ENCODE data around the gene IGSF22.

Gene IGSF22

GRCh38 chr11:18726040-18726439, at the start of gene IGSF22:
TSS of gene IGSF22 (minus strand) at chr11:18726188. CDS start at chr11:18724236, 1,952 bp downstream.
- no peak for DNase-seq

GRCh38 chr11:18774801-18775200, 48.8 kb upstream of the IGSF22 start:
- DNase-seq = no peak

- no peak for DNase-seq
Observed at GRCh38 chr11:18773681-18774080, 47.7 kb upstream of the IGSF22 start.

- no peak for DNase-seq
Observed at GRCh38 chr11:18773104-18773503, 47.1 kb upstream of the IGSF22 start.

- DNase-seq = no peak
Observed at GRCh38 chr11:18772211-18772610, 46.2 kb upstream of the IGSF22 start.

GRCh38 chr11:18771266-18772035, 45.5 kb upstream of the IGSF22 start:
- DNase-seq = no peak

- no peak for DNase-seq
Observed at GRCh38 chr11:18770479-18771125, 44.6 kb upstream of the IGSF22 start.

- DNase-seq = no peak
Observed at GRCh38 chr11:18769802-18770456, 43.9 kb upstream of the IGSF22 start.

- no peak for DNase-seq
Observed at GRCh38 chr11:18768978-18769377, 43.0 kb upstream of the IGSF22 start.

- DNase-seq = no peak
Observed at GRCh38 chr11:18768472-18768901, 42.5 kb upstream of the IGSF22 start.

GRCh38 chr11:18766015-18766414, 40.0 kb upstream of the IGSF22 start:
- no peak for DNase-seq

- DNase-seq = no peak
Observed at GRCh38 chr11:18765554-18765953, 39.6 kb upstream of the IGSF22 start.

- no peak for DNase-seq
Observed at GRCh38 chr11:18761741-18762140, 35.8 kb upstream of the IGSF22 start.

- DNase-seq = no peak
Observed at GRCh38 chr11:18761144-18761543, 35.2 kb upstream of the IGSF22 start.

- no peak for DNase-seq
Observed at GRCh38 chr11:18757811-18758210, 31.8 kb upstream of the IGSF22 start.

- DNase-seq = no peak
Observed at GRCh38 chr11:18756889-18757288, 30.9 kb upstream of the IGSF22 start.

- DNase-seq = no peak
Observed at GRCh38 chr11:18754308-18754707, 28.3 kb upstream of the IGSF22 start.

- peak; percentile 18 for DNase-seq
Observed at GRCh38 chr11:18752502-18752901, 26.5 kb upstream of the IGSF22 start.

- DNase-seq = no peak
Observed at GRCh38 chr11:18750944-18751343, 25.0 kb upstream of the IGSF22 start.

GRCh38 chr11:18749681-18750319, 23.8 kb upstream of the IGSF22 start:
- DNase-seq = no peak

- DNase-seq = no peak
Observed at GRCh38 chr11:18748766-18749365, 22.9 kb upstream of the IGSF22 start.

GRCh38 chr11:18745251-18745650, 19.3 kb upstream of the IGSF22 start:
- no peak for DNase-seq

- no peak for DNase-seq
Observed at GRCh38 chr11:18743900-18744514, 18.0 kb upstream of the IGSF22 start.
